Motor neuron (in vitro differentiated cells): ENCODE results near the gene GRM7. TPM values are rescaled to one million over a fixed set of nuclear protein-coding genes. Genes with fewer than 3 reads are reported as not detected.
A peak's percentile ranks its signal among the peaks of the same experiment; 100 is the strongest.

Source experiments
- ATAC-seq, 8 experiments: fragments of 200-7000 bp; cut with Tn5 transposase; replicated peaks in 6 of 8; 2 replicates each; pipeline ENCODE4 v1.8.0; 2021; ENCODE audit warnings: mild to moderate bottlenecking in 8 of 8, moderate library complexity in 8 of 8
- H3K27ac ChIP-seq, 2 donors: fragments of 250-450 bp; sonication (Bioruptor Pico); 2 replicates each; pipeline ENCODE4 v1.9.0; 2021; ENCODE audit warnings: antibody characterized with exemption in 2 of 2, mild to moderate bottlenecking in 2 of 2, moderate library complexity in 1 of 2
- H3K4me1 ChIP-seq, 2 donors: fragments of 250-450 bp; sonication (Bioruptor Pico); replicated peaks in 1 of 2; 2 replicates each; pipeline ENCODE4 v1.6.1; 2021; ENCODE audit warnings: antibody characterized with exemption in 2 of 2, mild to moderate bottlenecking in 2 of 2, moderate library complexity in 1 of 2
- H3K4me3 ChIP-seq, 5 donors: fragments of 250-450 bp; sonication (Bioruptor Pico); 2 replicates each; pipeline ENCODE4 v1.9.0; 2021; ENCODE audit warnings: antibody characterized with exemption in 5 of 5, mild to moderate bottlenecking in 5 of 5, moderate library complexity in 4 of 5
- WGBS, 10 experiments: fragments of 450-650 bp; shearing (Covaris generic); methylation state at CpG; one replicate each; pipeline ENCODE4 v1.0.0; 2022; 5-methylcytosine and 5-hydroxymethylcytosine counted together
- in situ Hi-C, 9 experiments: fragments of 400-800 bp; cut with MboI; loops; one replicate each; pipeline ENCODE4 v1.15.0; 2021; ENCODE audit warnings: low sequenced_read_pairs in 9 of 9, low pct_unique_long_range_greater_than_20kb in 2 of 9; ENCODE audit not compliant: unreplicated experiment in 9 of 9
- total RNA-seq, 8 experiments: library from RNA; unstranded; fragments of 300-600 nt; gene quantifications; 2 replicates each; pipeline versions ENCODE4 v1.2.3 to v1.2.4, GENCODE V29; 2022

Gene GRM7
- total RNA-seq, 8 experiments from 2014 or later, result 0.14 to 5.0 (median 2.9) TPM; not detected in 1

DNA sequence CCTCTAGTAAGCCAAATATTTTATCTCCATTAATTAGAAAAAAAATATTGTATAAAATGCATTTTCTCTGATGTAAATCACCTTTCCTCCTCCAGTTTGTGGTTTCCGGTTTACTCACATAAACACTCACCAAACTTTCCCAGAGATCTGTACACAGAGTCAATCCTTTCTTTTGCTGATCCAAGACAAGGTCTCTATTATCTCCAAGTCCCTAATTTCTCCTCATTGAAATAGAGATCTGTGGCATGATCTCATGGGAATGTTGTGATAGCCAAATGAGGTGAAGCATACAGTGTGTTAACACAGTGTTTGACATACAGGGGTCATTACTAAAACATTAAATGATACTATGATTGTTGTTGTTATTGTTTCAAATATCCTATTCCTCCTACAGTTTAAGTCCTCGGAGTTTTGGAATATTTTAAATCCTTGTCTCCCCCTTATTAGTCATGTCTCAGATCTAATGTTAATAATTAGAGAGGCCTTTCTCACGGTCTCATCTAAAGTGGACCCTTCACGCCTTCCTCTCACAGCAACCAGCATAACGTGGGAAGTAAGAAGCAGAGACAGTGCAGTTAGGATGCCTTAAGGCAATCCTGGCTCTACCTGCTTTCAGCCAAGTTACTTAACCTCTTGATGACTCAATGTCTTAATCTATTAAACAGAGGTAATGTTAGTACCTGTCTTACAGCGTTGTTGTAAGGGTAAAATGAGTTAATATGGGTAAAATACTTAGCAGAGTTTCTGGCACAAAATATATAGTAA lies 333.3 kb downstream of the GRM7 start:
- Histone ChIP-seq H3K4me3 (no peak overlapping the region), H3K4me1 (no peaks in the 10 kb centered on the region), H3K27ac (no peak overlapping the region)
- WGBS, 10 experiments, result 4 to 85% (median 64%) methylated on average over 1 to 6 of the region's 6 CpGs
- in situ Hi-C loops, result no loop called here
- no peak for ATAC-seq

- H3K4me1 ChIP-seq, result no peaks in the 10 kb centered on the region
- 0 to 89% (median 0%) methylated on average over 1 of the region's 1 CpG; no CpG with 5 or more reads in 4 of the 10 experiments for WGBS, 10 experiments
- in situ Hi-C loops, result no loop called here
- no peak overlapping the region for H3K27ac ChIP-seq
- H3K4me3 ChIP-seq, result no peak overlapping the region
- ATAC-seq, result no peak
These were observed 335.0 kb downstream of the GRM7 start for GRCh38 chr3:7195934-7196333.

- no peak for ATAC-seq
- in situ Hi-C loops, result no loop called here
- Histone ChIP-seq H3K4me1 (no peaks in the 10 kb centered on the region), H3K4me3 (no peak overlapping the region), H3K27ac (no peak overlapping the region)
- WGBS, 10 experiments, result 13 to 100% (median 70%) methylated on average over 1 to 2 of the region's 2 CpGs; no CpG with 5 or more reads in 1 of the 10 experiments
These were observed 340.9 kb downstream of the GRM7 start for GRCh38 chr3:7201784-7202183.

DNA sequence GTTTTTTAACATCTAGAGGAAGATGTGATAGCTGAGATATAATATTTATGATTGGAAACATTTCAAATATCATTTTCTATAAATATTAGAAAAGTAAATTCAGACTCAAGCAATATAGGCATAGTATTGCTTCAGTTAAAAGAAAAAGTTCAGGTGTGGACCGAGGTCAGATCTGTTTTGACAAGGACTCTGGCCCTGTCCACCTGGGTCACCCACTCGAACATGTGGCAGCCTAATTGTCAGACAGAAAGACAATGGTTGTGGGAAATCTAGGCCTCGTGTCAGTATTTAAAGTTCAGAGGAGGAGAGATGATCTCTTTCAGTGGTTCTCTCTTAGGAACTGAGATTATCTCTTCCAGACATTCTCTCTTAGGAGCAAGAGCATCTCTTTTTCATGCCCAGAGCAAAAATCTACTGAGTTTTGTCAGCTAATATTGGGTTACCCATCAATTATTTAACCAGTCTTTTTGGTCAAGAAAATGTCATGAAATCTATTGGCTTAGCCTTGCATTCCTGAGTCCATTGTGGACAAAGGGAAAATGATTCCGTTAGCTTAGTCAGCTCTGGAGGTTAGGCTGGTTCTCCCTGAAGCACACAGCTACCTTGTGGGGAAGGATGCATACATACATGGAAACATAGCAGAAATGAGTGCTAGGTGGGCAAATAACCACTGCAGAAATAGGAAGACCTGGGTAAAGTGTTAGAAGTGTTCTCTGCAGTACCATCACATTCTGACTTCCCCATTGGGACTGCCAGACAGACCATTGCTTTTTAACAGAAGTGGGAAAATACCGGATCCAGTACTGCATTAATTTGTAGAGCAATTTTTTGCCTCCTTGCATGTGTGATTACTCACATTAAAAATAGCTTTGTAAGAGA lies 343.3 kb downstream of the GRM7 start:
- in situ Hi-C loops, result no loop called here
- no peak for ATAC-seq
- Histone ChIP-seq H3K4me1 (no peaks in the 10 kb centered on the region), H3K27ac (no peak overlapping the region), H3K4me3 (no peak overlapping the region)
- whole genome bisulfite sequencing, 10 experiments, result 4 to 82% (median 44%) methylated on average over 2 to 5 of the region's 5 CpGs; no CpG with 5 or more reads in 1 of the 10 experiments

- Histone ChIP-seq H3K27ac (no peak overlapping the region), H3K4me1 (no peaks in the 10 kb centered on the region), H3K4me3 (no peak overlapping the region)
- ATAC-seq, result no peak
- in situ Hi-C loops, result no loop called here
- WGBS, 10 experiments, result 0 to 83% (median 57%) methylated on average over 1 to 2 of the region's 2 CpGs; no CpG with 5 or more reads in 1 of the 10 experiments
These were observed 343.9 kb downstream of the GRM7 start for GRCh38 chr3:7204848-7205156.

DNA sequence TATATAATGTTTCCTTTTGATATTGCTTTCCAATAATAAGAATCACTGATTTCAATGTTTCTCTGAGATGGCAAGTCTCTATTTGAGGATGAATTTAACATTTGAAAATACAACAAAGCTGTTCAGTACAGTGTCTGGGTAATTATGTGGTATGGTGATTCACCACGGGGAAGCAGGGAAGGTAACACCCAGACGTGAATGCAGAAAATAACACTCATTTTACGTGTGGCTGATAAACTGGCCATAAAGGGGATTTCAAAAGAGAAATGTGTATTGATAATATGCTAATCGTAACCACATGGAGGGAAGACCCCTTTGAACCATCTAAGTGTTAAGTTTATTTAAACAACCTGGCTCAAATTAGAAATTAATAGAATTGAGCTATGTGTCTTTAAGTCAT lies 344.6 kb downstream of the GRM7 start:
- WGBS, 10 experiments, result 0 to 100% (median 68%) methylated on average over 1 to 4 of the region's 4 CpGs; no CpG with 5 or more reads in 2 of the 10 experiments
- Histone ChIP-seq H3K27ac (no peak overlapping the region), H3K4me3 (no peak overlapping the region), H3K4me1 (no peaks in the 10 kb centered on the region)
- in situ Hi-C loops, result no loop called here
- ATAC-seq, result peak in 2 of 8 experiments; percentile 23 to 62

- Histone ChIP-seq H3K27ac (no peak overlapping the region), H3K4me1 (no peaks in the 10 kb centered on the region), H3K4me3 (no peak overlapping the region)
- in situ Hi-C loops, result no loop called here
- WGBS, 10 experiments, result 0 to 94% (median 65%) methylated on average over 1 to 4 of the region's 4 CpGs; no CpG with 5 or more reads in 1 of the 10 experiments
- ATAC-seq, result no peak
These were observed 345.0 kb downstream of the GRM7 start for GRCh38 chr3:7205962-7206361.

GRCh38 chr3:7207125-7207524 lies 346.2 kb downstream of the GRM7 start:
- ATAC-seq, result no peak
- no peak overlapping the region for H3K4me3 ChIP-seq
- in situ Hi-C loops, result no loop called here

GRCh38 chr3:7207928-7208327 lies 347.0 kb downstream of the GRM7 start:
- no peak for ATAC-seq
- in situ Hi-C loops, result no loop called here
- WGBS, 10 experiments, result 0 to 94% (median 63%) methylated on average over 1 to 2 of the region's 2 CpGs
- Histone ChIP-seq H3K4me1 (no peaks in the 10 kb centered on the region), H3K27ac (no peak overlapping the region), H3K4me3 (no peak overlapping the region)

More at GRCh38 chr3:7207125-7207524, 346.2 kb downstream of the GRM7 start:
- Histone ChIP-seq H3K4me1 (no peaks in the 10 kb centered on the region), H3K27ac (no peak overlapping the region)
- WGBS, 10 experiments, result 0 to 93% (median 64%) methylated on average over 2 to 5 of the region's 5 CpGs

- Histone ChIP-seq H3K4me3 (no peak overlapping the region), H3K4me1 (no peaks in the 10 kb centered on the region), H3K27ac (no peak overlapping the region)
- ATAC-seq, result no peak
- in situ Hi-C loops, result no loop called here
These were observed 348.2 kb downstream of the GRM7 start for GRCh38 chr3:7209098-7209497.

- no peak overlapping the region for H3K4me3 ChIP-seq
- H3K27ac ChIP-seq, result no peak overlapping the region
- peaks cover 0 to 3% of the 10 kb centered on the region in 2 donors for H3K4me1 ChIP-seq
- WGBS, 10 experiments, result 0 to 100% (median 65%) methylated on average over 1 to 5 of the region's 5 CpGs
- in situ Hi-C loops, result no loop called here
- ATAC-seq, result no peak
These were observed 350.8 kb downstream of the GRM7 start for GRCh38 chr3:7211740-7212139.

GRCh38 chr3:7215706-7216105 lies 354.8 kb downstream of the GRM7 start:
- Histone ChIP-seq H3K27ac (no peak overlapping the region), H3K4me3 (no peak overlapping the region), H3K4me1 (peaks cover 0 to 3% of the 10 kb centered on the region in 2 donors)
- ATAC-seq, result no peak
- in situ Hi-C loops, result no loop called here
- 8 to 100% (median 78%) methylated on average over 1 to 3 of the region's 3 CpGs for WGBS, 10 experiments

GRCh38 chr3:7226393-7226792 lies 365.5 kb downstream of the GRM7 start:
- Histone ChIP-seq H3K27ac (no peak overlapping the region), H3K4me1 (no peaks in the 10 kb centered on the region), H3K4me3 (no peak overlapping the region)
- 0 to 100% (median 60%) methylated on average over 1 to 4 of the region's 4 CpGs; no CpG with 5 or more reads in 1 of the 10 experiments for WGBS, 10 experiments
- no peak for ATAC-seq
- in situ Hi-C loops, result no loop called here
